ENCODE measurements around the gene XRCC3.

XRCC3 gene

GRCh38 chr14:103715052-103716000, at the start of gene XRCC3, which contains the start of gene ZFYVE21:
XRCC3 (minus strand) TSS chr14:103715451; CDS start chr14:103711087, 4,364 bp downstream.
ZFYVE21 (plus strand) TSS chr14:103715810; CDS start chr14:103715842, 32 bp downstream.
- peak within 1 kb of the TSS; percentile 96 for H3K4me3 Mint-ChIP-seq
- intact Hi-C loops (cut with micrococcal nuclease) = loop anchor here (5.0 kb wide), 1 partner anchor 153 kb away; the partner anchor contains the start of genes BAG5 and COA8
- peaks cover 35% of the 10 kb centered on the region for H3K36me3 Mint-ChIP-seq (ENCODE audit: low read depth)
- H3K27ac Mint-ChIP-seq = peak within 1 kb of the TSS; percentile 80
- H3K27me3 Mint-ChIP-seq = no peaks in the 10 kb centered on the region
- H3K4me1 Mint-ChIP-seq (ENCODE audit: low read depth) = peaks cover 57% of the 10 kb centered on the region
- H3K9me3 Mint-ChIP-seq = no peaks in the 10 kb centered on the region

DNA sequence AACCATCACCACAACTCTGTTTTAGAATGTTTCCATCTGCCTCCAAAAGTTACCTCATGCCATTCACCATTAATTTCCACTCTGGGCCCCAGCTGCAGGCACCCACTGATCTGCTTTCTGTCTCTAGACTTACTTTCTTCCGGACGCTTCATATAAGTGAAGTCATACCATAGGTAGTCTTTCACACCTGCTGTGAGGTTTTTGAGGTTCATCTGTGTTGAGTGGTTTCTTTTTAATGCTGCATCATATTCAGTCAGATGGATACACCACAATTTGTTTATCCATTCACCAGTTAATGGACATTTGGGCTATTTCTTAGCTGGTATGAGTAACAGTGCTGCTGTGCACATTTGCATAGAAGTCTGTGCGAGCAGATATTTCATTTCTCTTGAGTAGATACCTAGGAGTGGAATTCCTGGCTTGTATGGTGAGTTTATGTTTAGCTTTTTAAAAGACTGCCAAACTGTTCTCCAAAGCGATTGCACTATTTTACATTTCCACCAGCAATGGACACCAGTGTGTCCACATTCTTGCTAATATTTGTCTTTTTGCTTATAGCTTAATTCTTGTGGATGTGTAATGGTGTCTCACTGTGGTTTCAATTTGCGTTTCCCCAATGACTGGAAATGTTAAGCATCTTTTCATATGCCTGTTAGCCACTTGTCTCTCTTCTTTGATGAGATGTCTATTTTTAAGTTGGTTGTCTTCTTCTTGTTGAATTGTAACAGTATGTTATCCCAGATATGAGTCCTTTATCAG, 48.7 kb upstream of the XRCC3 start:
- Mint-ChIP-seq H3K27me3 (peaks cover 7% of the 10 kb centered on the region), H3K9me3 (no peaks in the 10 kb centered on the region), H3K27ac (no peak overlapping the region), H3K36me3 (ENCODE audit: low read depth) (no peaks in the 10 kb centered on the region), H3K4me1 (ENCODE audit: low read depth) (peaks cover 5% of the 10 kb centered on the region), H3K4me3 (no peak overlapping the region)
- intact Hi-C loops (cut with micrococcal nuclease) = no loop called here

DNA sequence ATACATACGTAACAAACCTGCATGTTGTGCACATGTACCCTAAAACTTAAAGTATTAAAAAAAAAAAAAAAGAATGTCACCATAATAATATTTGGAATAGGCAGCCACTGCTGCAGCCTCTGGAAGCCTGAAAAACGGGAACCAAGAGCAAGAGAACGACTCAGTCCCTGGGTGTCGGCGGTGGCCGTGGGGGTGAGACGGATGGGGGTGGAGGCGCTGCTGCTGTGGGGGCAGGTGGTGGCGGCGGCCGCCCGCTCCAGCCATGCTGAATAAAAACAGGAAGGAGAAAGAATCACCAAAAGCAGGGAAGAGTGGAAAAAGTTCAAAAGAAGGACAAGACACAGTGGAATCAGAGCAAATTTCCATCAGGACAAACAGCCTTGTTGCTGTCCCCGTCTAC, 47.3 kb upstream of the XRCC3 start:
- Mint-ChIP-seq H3K4me1 (ENCODE audit: low read depth) (peaks cover 5% of the 10 kb centered on the region), H3K36me3 (ENCODE audit: low read depth) (no peaks in the 10 kb centered on the region), H3K27ac (no peak overlapping the region), H3K27me3 (peaks cover 6% of the 10 kb centered on the region), H3K9me3 (no peaks in the 10 kb centered on the region), H3K4me3 (no peak overlapping the region)
- intact Hi-C loops (cut with micrococcal nuclease) = no loop called here

DNA sequence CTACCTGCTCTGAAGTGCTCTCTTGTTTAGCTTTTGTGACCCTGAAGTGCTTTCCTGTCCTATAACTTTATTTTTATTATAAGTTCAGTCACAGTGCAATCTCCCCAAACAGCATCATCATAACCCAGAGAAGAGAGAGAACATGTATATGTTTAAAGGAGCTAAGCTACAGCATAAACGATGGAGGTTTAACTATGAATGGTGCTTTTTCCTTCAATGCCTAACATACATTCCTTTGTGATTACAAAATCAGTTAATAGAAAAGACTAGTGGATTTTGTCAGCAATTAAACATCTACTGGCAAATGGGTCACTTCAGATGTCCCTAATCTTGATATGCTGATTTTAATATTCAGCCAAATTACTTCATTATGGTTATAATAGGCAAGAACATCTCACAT, 46.8 kb upstream of the XRCC3 start:
- no peak overlapping the region for H3K27ac Mint-ChIP-seq
- H3K9me3 Mint-ChIP-seq = no peaks in the 10 kb centered on the region
- no peaks in the 10 kb centered on the region for H3K36me3 Mint-ChIP-seq (ENCODE audit: low read depth)
- peaks cover 4% of the 10 kb centered on the region for H3K27me3 Mint-ChIP-seq
- H3K4me3 Mint-ChIP-seq = no peak overlapping the region
- intact Hi-C loops (cut with micrococcal nuclease) = no loop called here
- peaks cover 5% of the 10 kb centered on the region for H3K4me1 Mint-ChIP-seq (ENCODE audit: low read depth)

DNA sequence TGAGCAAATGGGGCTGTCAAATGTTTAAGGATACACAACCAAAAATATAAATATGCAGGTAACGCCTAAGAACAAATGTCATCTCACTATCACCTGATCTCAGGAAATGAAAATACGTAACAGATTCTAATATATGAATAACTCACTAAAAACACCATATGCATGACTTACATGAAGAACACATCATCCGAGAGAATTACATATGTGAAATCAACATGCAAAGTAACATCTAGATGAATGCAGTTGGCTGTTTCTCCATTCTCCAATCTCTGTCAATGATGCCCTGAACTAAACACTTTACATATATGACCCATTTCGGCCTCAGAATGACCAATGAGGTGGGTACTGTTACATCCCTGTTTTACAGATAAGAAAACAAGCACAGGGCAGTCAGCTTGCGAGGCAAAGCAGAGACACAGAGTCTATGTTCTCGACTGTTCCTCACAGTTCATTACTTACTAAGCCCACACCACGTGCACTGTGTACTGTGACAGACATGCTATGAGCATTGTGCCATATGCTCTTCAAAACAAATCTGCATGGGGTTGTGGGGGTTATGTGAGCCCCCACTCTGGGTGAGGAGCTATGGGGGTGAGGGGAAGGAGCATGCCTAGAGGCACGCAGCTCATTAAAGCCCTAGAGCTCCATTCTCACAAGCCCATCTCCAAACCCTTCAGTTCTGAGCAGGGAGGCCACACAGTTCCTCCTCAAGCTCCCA, 43.0 kb upstream of the XRCC3 start:
- intact Hi-C loops (cut with micrococcal nuclease) = no loop called here
- Mint-ChIP-seq H3K36me3 (ENCODE audit: low read depth) (no peaks in the 10 kb centered on the region), H3K4me3 (no peak overlapping the region), H3K27me3 (peaks cover 2% of the 10 kb centered on the region), H3K4me1 (ENCODE audit: low read depth) (peaks cover 5% of the 10 kb centered on the region), H3K9me3 (no peaks in the 10 kb centered on the region), H3K27ac (no peak overlapping the region)

DNA sequence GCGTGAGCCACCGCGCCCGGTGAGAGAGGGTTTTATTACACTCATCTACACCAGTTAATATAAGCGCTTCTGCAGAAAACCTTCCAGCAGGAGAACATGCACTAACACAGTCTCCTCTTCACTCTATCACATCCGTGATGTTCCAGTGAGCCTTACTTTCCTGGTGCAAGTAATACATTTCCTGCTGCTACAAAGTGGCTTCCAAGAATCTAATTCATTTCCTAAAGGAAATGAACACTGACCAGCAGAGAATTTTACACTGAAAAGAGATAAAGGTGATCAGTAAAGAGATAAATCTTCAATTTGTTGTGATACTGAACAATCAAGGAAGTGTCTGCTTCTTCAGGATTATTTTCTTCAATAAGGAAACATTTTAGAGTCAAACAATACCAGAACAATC, 39.8 kb upstream of the XRCC3 start:
- H3K27me3 Mint-ChIP-seq = no peaks in the 10 kb centered on the region
- no peaks in the 10 kb centered on the region for H3K36me3 Mint-ChIP-seq (ENCODE audit: low read depth)
- H3K4me1 Mint-ChIP-seq (ENCODE audit: low read depth) = peaks cover 4% of the 10 kb centered on the region
- no peak overlapping the region for H3K27ac Mint-ChIP-seq
- H3K9me3 Mint-ChIP-seq = no peaks in the 10 kb centered on the region
- intact Hi-C loops (cut with micrococcal nuclease) = no loop called here
- no peak overlapping the region for H3K4me3 Mint-ChIP-seq

DNA sequence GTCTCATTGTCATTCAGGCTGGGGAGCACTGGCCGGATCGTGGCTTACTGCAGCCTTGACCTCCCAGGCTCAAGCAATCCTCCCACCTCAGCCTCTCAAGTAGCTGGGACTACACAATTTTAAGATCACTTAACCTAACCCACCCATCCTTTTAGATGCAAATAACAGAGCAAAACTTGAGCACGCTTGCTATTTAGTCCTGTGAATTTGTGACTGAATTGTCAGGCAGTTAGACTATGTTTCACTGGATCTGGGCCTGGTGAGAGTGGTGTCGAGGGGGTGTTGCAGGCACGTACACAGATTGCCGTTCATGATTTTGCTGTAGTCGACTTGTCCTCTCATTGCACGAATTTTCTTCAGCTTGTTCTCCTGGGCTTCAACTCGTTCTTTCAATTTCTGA, 38.5 kb upstream of the XRCC3 start:
- intact Hi-C loops (cut with micrococcal nuclease) = no loop called here
- H3K4me1 Mint-ChIP-seq (ENCODE audit: low read depth) = peaks cover 4% of the 10 kb centered on the region
- no peak overlapping the region for H3K27ac Mint-ChIP-seq
- no peaks in the 10 kb centered on the region for H3K27me3 Mint-ChIP-seq
- H3K9me3 Mint-ChIP-seq = no peaks in the 10 kb centered on the region
- H3K4me3 Mint-ChIP-seq = no peak overlapping the region
- no peaks in the 10 kb centered on the region for H3K36me3 Mint-ChIP-seq (ENCODE audit: low read depth)

GRCh38 chr14:103749860-103750259, 34.6 kb upstream of the XRCC3 start:
- Mint-ChIP-seq H3K9me3 (no peaks in the 10 kb centered on the region), H3K27me3 (no peaks in the 10 kb centered on the region), H3K4me3 (no peak overlapping the region), H3K36me3 (ENCODE audit: low read depth) (no peaks in the 10 kb centered on the region), H3K27ac (no peak overlapping the region), H3K4me1 (ENCODE audit: low read depth) (peaks cover 24% of the 10 kb centered on the region)
- intact Hi-C loops (cut with micrococcal nuclease) = no loop called here

DNA sequence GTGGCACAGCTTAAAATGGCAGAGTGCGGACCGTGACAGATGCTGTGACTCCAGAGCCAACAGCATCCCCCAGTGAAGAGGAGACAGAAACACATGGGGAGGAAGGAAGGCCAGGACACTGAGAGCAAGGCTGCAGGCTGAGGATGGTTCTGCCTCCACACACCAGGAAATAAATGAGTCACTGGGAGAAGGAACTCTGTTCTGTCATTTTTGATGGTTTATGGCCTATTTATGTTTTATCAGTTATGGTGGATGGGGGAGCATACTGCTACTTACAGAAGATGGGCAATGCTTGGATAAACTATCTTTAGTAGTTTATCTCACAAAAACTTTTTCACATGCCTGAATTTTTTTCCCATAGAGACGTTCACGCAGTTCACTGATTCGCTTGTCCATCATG, 34.2 kb upstream of the XRCC3 start:
- H3K36me3 Mint-ChIP-seq (ENCODE audit: low read depth) = no peaks in the 10 kb centered on the region
- peaks cover 24% of the 10 kb centered on the region for H3K4me1 Mint-ChIP-seq (ENCODE audit: low read depth)
- no peak overlapping the region for H3K4me3 Mint-ChIP-seq
- intact Hi-C loops (cut with micrococcal nuclease) = no loop called here
- no peaks in the 10 kb centered on the region for H3K9me3 Mint-ChIP-seq
- H3K27ac Mint-ChIP-seq = no peak overlapping the region
- peaks cover 2% of the 10 kb centered on the region for H3K27me3 Mint-ChIP-seq

GRCh38 chr14:103748534-103748857, 33.2 kb upstream of the XRCC3 start:
- Mint-ChIP-seq H3K9me3 (no peaks in the 10 kb centered on the region), H3K36me3 (ENCODE audit: low read depth) (no peaks in the 10 kb centered on the region), H3K4me3 (no peak overlapping the region), H3K4me1 (ENCODE audit: low read depth) (peaks cover 24% of the 10 kb centered on the region), H3K27me3 (peaks cover 2% of the 10 kb centered on the region), H3K27ac (no peak overlapping the region)
- intact Hi-C loops (cut with micrococcal nuclease) = no loop called here

DNA sequence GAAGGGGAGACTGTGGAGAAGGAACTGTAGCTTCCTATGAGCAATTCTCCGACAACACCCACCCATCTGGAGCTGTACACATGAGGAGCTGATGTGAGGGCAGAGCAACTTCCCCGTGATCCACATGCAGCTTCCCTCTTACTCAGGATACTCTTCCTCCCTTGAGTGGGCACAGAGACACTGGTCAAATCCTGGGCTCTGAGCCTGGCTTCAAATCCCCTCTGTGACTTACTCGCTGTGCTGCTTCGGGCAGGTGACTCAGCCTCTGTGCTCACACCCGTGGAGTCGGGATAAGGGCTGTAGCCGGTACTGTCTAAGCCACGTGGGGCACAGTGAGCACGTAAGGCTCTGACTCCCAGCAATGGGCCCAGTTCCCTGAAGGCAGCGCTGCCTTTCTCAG, 31.4 kb upstream of the XRCC3 start:
- peak overlapping the region; percentile 55 for H3K27ac Mint-ChIP-seq
- intact Hi-C loops (cut with micrococcal nuclease) = no loop called here
- peaks cover 21% of the 10 kb centered on the region for H3K4me1 Mint-ChIP-seq (ENCODE audit: low read depth)
- no peaks in the 10 kb centered on the region for H3K36me3 Mint-ChIP-seq (ENCODE audit: low read depth)
- peaks cover 2% of the 10 kb centered on the region for H3K27me3 Mint-ChIP-seq
- no peak overlapping the region for H3K4me3 Mint-ChIP-seq
- no peaks in the 10 kb centered on the region for H3K9me3 Mint-ChIP-seq

DNA sequence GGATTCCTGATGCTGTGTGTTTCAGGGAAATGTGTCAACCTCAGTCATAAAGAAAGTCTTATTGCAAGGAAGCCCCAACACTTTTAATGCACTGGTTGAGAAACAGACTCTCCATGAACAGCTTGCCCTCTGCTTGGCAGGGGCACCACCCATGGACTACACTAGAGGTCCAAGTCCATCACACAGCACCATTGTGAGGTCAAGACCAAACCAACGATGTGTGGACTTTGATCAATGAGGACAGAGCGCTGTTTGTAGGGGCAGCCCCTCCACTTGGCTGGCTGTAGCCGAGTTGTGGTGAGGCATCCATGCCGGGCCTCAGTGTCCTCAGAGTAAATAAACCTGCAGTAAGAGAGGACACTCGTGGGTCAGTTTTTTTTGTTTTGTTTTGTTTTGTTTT, 30.2 kb upstream of the XRCC3 start:
- Mint-ChIP-seq H3K36me3 (ENCODE audit: low read depth) (no peaks in the 10 kb centered on the region), H3K27ac (no peak overlapping the region), H3K27me3 (peaks cover 2% of the 10 kb centered on the region), H3K9me3 (no peaks in the 10 kb centered on the region), H3K4me1 (ENCODE audit: low read depth) (peaks cover 30% of the 10 kb centered on the region), H3K4me3 (no peak overlapping the region)
- intact Hi-C loops (cut with micrococcal nuclease) = no loop called here

DNA sequence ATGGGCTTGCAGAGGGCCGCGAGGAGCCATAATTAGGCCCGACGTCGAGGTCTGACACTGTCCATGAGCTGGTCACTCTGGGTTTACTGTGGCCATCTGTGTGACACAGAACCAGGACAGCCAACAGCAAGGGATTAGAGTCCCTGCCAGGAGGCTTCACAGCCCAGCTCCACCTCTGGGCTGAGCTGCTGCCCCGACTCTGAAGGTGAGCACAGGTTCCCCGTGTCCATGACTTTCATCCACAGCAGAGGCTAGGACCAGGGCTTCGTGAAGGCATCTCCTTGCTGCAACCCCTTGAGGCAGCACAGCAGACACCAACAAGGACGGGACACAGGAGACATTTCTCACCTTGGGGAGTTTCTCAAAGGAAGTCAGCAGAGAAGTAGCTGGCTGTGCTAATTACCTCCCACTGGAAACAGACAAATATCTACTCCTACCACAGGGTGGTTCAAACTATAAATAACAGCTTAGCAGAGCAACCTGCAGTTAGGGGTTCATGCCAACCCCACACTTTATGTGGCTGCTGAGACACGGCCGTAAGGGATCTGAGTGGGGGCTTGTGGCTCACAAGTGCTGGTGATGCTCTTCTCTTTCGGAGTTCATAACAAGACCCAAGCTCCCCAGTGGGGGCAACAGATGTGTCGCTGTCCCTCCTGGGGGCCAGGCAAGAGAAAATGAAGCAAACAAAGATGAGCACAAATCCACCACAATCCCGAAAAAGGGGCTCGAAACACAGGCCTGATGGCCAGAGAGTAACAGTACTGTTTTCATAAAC, 29.6 kb upstream of the XRCC3 start:
- H3K27ac Mint-ChIP-seq = no peak overlapping the region
- peaks cover 2% of the 10 kb centered on the region for H3K27me3 Mint-ChIP-seq
- intact Hi-C loops (cut with micrococcal nuclease) = no loop called here
- peaks cover 30% of the 10 kb centered on the region for H3K4me1 Mint-ChIP-seq (ENCODE audit: low read depth)
- H3K4me3 Mint-ChIP-seq = no peak overlapping the region
- H3K36me3 Mint-ChIP-seq (ENCODE audit: low read depth) = no peaks in the 10 kb centered on the region
- no peaks in the 10 kb centered on the region for H3K9me3 Mint-ChIP-seq
